GM23338 (cell line): ENCODE measurements around the gene AQP4. TPM values are rescaled to one million over a fixed set of nuclear protein-coding genes. Genes with fewer than 3 reads are reported as not detected.

ENCODE experiments used
- ATAC-seq: fragments of 200-7000 bp; cut with Tn5 transposase; 3 replicates; pipeline ENCODE4 v1.9.1; 2020
- DNase-seq: peaks from one replicate; pipeline ENCODE4 v3.0.0-alpha.2; 2015; ENCODE audit warnings: low spot score
- H2AFZ ChIP-seq: fragments of 200-600 bp; sonication (generic); 2 replicates; pipeline ENCODE4 v1.8.0; 2016; ENCODE audit warnings: antibody characterized with exemption, mild to moderate bottlenecking, moderate library complexity
- H3F3A ChIP-seq: fragments of 200-600 bp; sonication (generic); replicated peaks from 2 replicates; pipeline ENCODE4 v1.8.0; 2017; ENCODE audit warnings: antibody characterized with exemption, mixed run types, low read depth
- H3K27ac ChIP-seq: fragments of 200-600 bp; sonication (generic); 2 replicates; pipeline ENCODE4 v1.6.1; 2016; ENCODE audit warnings: low read depth
- H3K27me3 ChIP-seq: fragments of 200-600 bp; sonication (generic); 2 replicates; pipeline ENCODE4 v1.8.0; 2016; ENCODE audit warnings: mild to moderate bottlenecking, mixed run types, moderate library complexity; ENCODE audit not compliant: insufficient read depth
- H3K36me3 ChIP-seq: fragments of 200-600 bp; sonication (generic); 2 replicates; pipeline ENCODE4 v1.8.0; 2016; ENCODE audit warnings: mild to moderate bottlenecking; ENCODE audit not compliant: insufficient read depth
- H3K4me1 ChIP-seq: fragments of 200-600 bp; sonication (generic); 2 replicates; pipeline ENCODE4 v1.8.0; 2016; ENCODE audit warnings: mild to moderate bottlenecking, moderate library complexity; ENCODE audit not compliant: insufficient read depth
- H3K4me2 ChIP-seq: fragments of 200-600 bp; sonication (generic); 2 replicates; pipeline ENCODE4 v1.7.1; 2017; ENCODE audit warnings: mixed run types
- H3K4me3 ChIP-seq: fragments of 200-600 bp; sonication (generic); 2 replicates; pipeline ENCODE4 v1.6.1; 2016; ENCODE audit warnings: mixed run types
- H3K79me2 ChIP-seq: fragments of 200-600 bp; sonication (generic); replicated peaks from 2 replicates; pipeline ENCODE4 v1.8.0; 2017; ENCODE audit warnings: mild to moderate bottlenecking; ENCODE audit not compliant: insufficient read depth
- H3K9me2 ChIP-seq: fragments of 200-600 bp; sonication (generic); 2 replicates; pipeline ENCODE4 v1.8.0; 2017; ENCODE audit not compliant: insufficient read depth
- H4K20me1 ChIP-seq: fragments of 200-600 bp; sonication (generic); replicated peaks from 2 replicates; pipeline ENCODE4 v1.8.0; 2017; ENCODE audit warnings: mild to moderate bottlenecking; ENCODE audit not compliant: insufficient read depth
- H3K27ac Mint-ChIP-seq: 2 replicates; pipeline ENCODE4 v1.8.0; 2020; ENCODE audit warnings: inconsistent platforms, mild to moderate bottlenecking, moderate library complexity, mixed read lengths
- H3K27me3 Mint-ChIP-seq: 3 replicates; pipeline ENCODE4 v1.8.0; 2022; ENCODE audit warnings: low read depth, mild to moderate bottlenecking, moderate library complexity, mixed read lengths, inconsistent platforms; ENCODE audit not compliant: insufficient read depth, poor library complexity
- H3K36me3 Mint-ChIP-seq: 3 replicates; pipeline ENCODE4 v1.8.0; 2021; ENCODE audit warnings: low read depth, mild to moderate bottlenecking, inconsistent platforms, moderate library complexity, mixed read lengths
- H3K4me1 Mint-ChIP-seq: 3 replicates; pipeline ENCODE4 v1.8.0; 2020; ENCODE audit warnings: mild to moderate bottlenecking, inconsistent platforms, mixed read lengths
- H3K4me3 Mint-ChIP-seq: 3 replicates; pipeline ENCODE4 v1.8.0; 2021; ENCODE audit warnings: moderate library complexity, mild to moderate bottlenecking, inconsistent platforms, mixed read lengths
- H3K9me3 Mint-ChIP-seq: 3 replicates; pipeline ENCODE4 v1.8.0; 2020; ENCODE audit warnings: moderate library complexity, mild to moderate bottlenecking, inconsistent platforms, mixed read lengths
- EZH2 ChIP-seq: fragments of 200-600 bp; sonication (generic); IDR thresholded peaks from one replicate; pipeline ENCODE4 v1.8.0; 2017; ENCODE audit warnings: antibody characterized with exemption, mild to moderate bottlenecking, low read depth; ENCODE audit not compliant: unreplicated experiment
- EZH2phosphoT487 ChIP-seq: fragments of 200-600 bp; sonication (generic); IDR thresholded peaks from one replicate; pipeline ENCODE4 v1.8.1; 2018; ENCODE audit warnings: antibody characterized with exemption; ENCODE audit not compliant: unreplicated experiment
- JUNB ChIP-seq: IDR thresholded peaks from one replicate; pipeline ENCODE4 v1.6.1; 2016; ENCODE audit warnings: antibody characterized with exemption; ENCODE audit not compliant: unreplicated experiment
- polyA plus RNA-seq: library from polyadenylated mRNA; unstranded; fragments of >200 nt; fragmentation: Nextera tagmentation; extraction: Ambion mirVana; gene quantifications from 2 replicates; pipeline ENCODE4 v1.2.1, GENCODE V29; 2016
- total RNA-seq: library from RNA; depleted of rRNA; stranded (reverse); fragments of >200 nt; shearing (Covaris generic); gene quantifications from 2 replicates; pipeline ENCODE4 v1.2.3, GENCODE V29; 2014
- TF ChIP-seq, protein P1 (sequence below): fragments of 250-450 bp; sonication (Bioruptor Pico); IDR thresholded peaks from 2 replicates; pipeline ENCODE4 v1.5.0; 2020; ENCODE audit warnings: mild to moderate bottlenecking, moderate library complexity
- TF ChIP-seq, protein P2 (sequence below), 2 experiments: fragments of 200-600 bp in 1 of 2; sonication (generic) in 1 of 2; conservative IDR thresholded peaks; 2 replicates each; pipeline versions ENCODE4 v1.5.1 to v1.6.1; 2016 to 2017; ENCODE audit warnings: antibody characterized with exemption in 2 of 2, low read depth in 2 of 2, mild to moderate bottlenecking in 2 of 2, moderate library complexity in 1 of 2
- TF ChIP-seq, protein P3 (sequence below): IDR thresholded peaks from 2 replicates; pipeline ENCODE4 v1.6.1; 2016; ENCODE audit warnings: antibody characterized with exemption

AQP4 gene
- total and polyA plus RNA-seq, 2 experiments from 2014 or later = 1.1 to 3.8 TPM

DNA sequence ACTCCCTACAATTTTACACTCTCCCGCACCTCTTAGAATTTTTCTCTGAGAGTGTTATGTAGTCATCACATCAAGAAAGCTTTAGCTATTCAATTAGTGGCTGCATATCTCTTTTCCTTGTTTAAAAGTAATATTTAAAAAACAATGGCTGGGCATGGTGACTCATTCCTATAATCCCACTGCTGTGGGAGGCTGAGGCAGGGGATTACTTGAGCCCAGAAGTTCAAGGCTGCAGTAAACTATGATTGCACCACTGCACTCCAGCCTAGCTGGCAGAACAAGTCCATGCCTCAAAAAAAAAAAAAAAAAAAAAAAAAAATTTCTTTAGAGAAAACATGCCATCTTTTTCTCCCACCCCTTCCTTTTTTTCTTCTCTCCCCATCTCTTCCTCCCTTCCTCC, 44.3 kb downstream of the AQP4 start:
- no peaks in the 10 kb centered on the region for H3K36me3 ChIP-seq

More for the DNA sequence above, 44.3 kb downstream of the AQP4 start:
- Mint-ChIP-seq H3K27me3 (no peaks in the 10 kb centered on the region), H3K4me3 (no peak overlapping the region), H3K4me1 (peaks cover 6% of the 10 kb centered on the region; the same call in 2 of the 3 replicates), H3K9me3 (peaks cover 10% of the 10 kb centered on the region), H3K36me3 (peaks cover 7% of the 10 kb centered on the region; the same call in 2 of the 3 replicates), H3K27ac (no peak overlapping the region)
- no peak overlapping the region for H2AFZ ChIP-seq
- H3K27ac ChIP-seq = no peak overlapping the region
- H3K79me2 ChIP-seq = no peaks in the 10 kb centered on the region
- H3K27me3 ChIP-seq = no peaks in the 10 kb centered on the region
- TF ChIP-seq JUNB (no peak), EZH2 (no peak), EZH2phosphoT487 (no peak)
- TF ChIP-seq, protein P1, sequence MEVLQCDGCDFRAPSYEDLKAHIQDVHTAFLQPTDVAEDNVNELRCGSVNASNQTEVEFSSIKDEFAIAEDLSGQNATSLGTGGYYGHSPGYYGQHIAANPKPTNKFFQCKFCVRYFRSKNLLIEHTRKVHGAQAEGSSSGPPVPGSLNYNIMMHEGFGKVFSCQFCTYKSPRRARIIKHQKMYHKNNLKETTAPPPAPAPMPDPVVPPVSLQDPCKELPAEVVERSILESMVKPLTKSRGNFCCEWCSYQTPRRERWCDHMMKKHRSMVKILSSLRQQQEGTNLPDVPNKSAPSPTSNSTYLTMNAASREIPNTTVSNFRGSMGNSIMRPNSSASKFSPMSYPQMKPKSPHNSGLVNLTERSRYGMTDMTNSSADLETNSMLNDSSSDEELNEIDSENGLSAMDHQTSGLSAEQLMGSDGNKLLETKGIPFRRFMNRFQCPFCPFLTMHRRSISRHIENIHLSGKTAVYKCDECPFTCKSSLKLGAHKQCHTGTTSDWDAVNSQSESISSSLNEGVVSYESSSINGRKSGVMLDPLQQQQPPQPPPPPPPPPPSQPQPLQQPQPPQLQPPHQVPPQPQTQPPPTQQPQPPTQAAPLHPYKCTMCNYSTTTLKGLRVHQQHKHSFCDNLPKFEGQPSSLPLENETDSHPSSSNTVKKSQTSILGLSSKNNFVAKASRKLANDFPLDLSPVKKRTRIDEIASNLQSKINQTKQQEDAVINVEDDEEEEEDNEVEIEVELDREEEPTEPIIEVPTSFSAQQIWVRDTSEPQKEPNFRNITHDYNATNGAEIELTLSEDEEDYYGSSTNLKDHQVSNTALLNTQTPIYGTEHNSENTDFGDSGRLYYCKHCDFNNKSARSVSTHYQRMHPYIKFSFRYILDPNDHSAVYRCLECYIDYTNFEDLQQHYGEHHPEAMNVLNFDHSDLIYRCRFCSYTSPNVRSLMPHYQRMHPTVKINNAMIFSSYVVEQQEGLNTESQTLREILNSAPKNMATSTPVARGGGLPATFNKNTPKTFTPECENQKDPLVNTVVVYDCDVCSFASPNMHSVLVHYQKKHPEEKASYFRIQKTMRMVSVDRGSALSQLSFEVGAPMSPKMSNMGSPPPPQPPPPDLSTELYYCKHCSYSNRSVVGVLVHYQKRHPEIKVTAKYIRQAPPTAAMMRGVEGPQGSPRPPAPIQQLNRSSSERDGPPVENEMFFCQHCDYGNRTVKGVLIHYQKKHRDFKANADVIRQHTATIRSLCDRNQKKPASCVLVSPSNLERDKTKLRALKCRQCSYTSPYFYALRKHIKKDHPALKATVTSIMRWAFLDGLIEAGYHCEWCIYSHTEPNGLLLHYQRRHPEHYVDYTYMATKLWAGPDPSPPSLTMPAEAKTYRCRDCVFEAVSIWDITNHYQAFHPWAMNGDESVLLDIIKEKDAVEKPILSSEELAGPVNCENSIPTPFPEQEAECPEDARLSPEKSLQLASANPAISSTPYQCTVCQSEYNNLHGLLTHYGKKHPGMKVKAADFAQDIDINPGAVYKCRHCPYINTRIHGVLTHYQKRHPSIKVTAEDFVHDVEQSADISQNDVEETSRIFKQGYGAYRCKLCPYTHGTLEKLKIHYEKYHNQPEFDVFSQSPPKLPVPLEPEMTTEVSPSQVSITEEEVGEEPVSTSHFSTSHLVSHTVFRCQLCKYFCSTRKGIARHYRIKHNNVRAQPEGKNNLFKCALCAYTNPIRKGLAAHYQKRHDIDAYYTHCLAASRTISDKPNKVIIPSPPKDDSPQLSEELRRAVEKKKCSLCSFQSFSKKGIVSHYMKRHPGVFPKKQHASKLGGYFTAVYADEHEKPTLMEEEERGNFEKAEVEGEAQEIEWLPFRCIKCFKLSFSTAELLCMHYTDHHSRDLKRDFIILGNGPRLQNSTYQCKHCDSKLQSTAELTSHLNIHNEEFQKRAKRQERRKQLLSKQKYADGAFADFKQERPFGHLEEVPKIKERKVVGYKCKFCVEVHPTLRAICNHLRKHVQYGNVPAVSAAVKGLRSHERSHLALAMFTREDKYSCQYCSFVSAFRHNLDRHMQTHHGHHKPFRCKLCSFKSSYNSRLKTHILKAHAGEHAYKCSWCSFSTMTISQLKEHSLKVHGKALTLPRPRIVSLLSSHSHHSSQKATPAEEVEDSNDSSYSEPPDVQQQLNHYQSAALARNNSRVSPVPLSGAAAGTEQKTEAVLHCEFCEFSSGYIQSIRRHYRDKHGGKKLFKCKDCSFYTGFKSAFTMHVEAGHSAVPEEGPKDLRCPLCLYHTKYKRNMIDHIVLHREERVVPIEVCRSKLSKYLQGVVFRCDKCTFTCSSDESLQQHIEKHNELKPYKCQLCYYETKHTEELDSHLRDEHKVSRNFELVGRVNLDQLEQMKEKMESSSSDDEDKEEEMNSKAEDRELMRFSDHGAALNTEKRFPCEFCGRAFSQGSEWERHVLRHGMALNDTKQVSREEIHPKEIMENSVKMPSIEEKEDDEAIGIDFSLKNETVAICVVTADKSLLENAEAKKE (CRISPR knock-in tag) = no peak
- TF ChIP-seq, protein P2, sequence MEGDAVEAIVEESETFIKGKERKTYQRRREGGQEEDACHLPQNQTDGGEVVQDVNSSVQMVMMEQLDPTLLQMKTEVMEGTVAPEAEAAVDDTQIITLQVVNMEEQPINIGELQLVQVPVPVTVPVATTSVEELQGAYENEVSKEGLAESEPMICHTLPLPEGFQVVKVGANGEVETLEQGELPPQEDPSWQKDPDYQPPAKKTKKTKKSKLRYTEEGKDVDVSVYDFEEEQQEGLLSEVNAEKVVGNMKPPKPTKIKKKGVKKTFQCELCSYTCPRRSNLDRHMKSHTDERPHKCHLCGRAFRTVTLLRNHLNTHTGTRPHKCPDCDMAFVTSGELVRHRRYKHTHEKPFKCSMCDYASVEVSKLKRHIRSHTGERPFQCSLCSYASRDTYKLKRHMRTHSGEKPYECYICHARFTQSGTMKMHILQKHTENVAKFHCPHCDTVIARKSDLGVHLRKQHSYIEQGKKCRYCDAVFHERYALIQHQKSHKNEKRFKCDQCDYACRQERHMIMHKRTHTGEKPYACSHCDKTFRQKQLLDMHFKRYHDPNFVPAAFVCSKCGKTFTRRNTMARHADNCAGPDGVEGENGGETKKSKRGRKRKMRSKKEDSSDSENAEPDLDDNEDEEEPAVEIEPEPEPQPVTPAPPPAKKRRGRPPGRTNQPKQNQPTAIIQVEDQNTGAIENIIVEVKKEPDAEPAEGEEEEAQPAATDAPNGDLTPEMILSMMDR (conservative IDR thresholded peaks at IDR 0.05; ENCODE audit: low read depth in 2 of 2) = no peak
- TF ChIP-seq, protein P3, sequence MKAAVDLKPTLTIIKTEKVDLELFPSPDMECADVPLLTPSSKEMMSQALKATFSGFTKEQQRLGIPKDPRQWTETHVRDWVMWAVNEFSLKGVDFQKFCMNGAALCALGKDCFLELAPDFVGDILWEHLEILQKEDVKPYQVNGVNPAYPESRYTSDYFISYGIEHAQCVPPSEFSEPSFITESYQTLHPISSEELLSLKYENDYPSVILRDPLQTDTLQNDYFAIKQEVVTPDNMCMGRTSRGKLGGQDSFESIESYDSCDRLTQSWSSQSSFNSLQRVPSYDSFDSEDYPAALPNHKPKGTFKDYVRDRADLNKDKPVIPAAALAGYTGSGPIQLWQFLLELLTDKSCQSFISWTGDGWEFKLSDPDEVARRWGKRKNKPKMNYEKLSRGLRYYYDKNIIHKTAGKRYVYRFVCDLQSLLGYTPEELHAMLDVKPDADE = no peak
- no peaks in the 10 kb centered on the region for H3K9me2 ChIP-seq
- no peaks in the 10 kb centered on the region for H4K20me1 ChIP-seq
- H3K4me1 ChIP-seq = peaks cover 12% of the 10 kb centered on the region
- H3F3A ChIP-seq = no peaks in the 10 kb centered on the region
- H3K4me2 ChIP-seq = peak overlapping the region; percentile 46; the same call in 1 of the 2 replicates
- no peak for DNase-seq
- ATAC-seq = no peak
- no peak overlapping the region for H3K4me3 ChIP-seq
